Measurements from ENCODE around the gene NEU4.

DNA sequence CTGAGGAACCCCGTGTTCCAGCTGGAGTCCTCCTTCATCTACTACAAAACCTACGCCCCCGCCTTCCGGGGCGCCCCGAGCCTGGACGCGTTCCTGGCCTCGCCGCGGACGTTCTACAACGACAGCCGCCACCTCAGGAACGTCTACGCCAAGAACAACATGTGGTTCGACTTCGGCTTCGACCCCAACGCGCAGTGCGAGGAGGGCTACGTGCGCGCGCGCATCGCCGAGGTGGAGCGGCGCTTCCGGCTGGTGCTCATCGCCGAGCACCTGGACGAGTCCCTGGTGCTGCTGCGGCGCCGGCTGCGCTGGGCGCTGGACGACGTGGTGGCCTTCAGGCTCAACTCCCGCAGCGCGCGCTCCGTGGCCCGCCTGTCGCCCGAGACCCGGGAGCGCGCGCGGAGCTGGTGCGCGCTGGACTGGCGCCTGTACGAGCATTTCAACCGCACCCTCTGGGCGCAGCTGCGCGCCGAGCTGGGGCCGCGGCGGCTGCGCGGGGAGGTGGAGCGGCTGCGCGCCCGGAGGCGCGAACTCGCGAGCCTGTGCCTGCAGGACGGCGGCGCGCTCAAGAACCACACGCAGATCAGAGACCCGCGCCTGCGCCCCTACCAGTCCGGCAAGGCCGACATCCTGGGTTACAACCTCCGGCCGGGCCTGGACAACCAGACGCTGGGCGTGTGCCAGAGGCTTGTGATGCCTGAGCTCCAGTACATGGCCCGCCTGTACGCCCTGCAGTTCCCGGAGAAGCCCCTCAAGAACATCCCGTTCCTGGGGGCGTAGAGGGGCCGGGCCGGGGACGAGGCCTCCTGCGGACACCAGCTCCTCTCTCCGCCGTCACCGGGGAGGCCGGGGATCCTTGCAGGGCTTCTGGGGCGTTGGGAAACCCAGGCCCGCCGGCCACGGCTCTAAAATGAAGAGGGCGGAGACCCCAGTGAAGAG is 5.3 kb upstream of the NEU4 start:
- TF ChIP-seq CTCF (IDR thresholded peaks at IDR 0.05) = no peak
- TF ChIP-seq POLR2A (IDR thresholded peaks at IDR 0.05) = no peak
